HL-60/S4 (cell line): Measurements from ENCODE around the gene MIPEP.
"Not testable (repeated sequence)": the region's sequence is repeated elsewhere in the genome, so short reads cannot be mapped to it uniquely, and the experiment has no call there.

ENCODE experiments used
- in situ Hi-C: fragments of 300-500 bp; cut with MboI; formaldehyde crosslinking; loops from 2 replicates; pipeline ENCODE4 v1.14.3; 2022; ENCODE audit warnings: low sequenced_read_pairs

The MIPEP gene

GRCh38 chr13:23751195-23751594, 138.0 kb downstream of the MIPEP start:
- in situ Hi-C loops, result no loop called here

GRCh38 chr13:23750383-23751121, 138.6 kb downstream of the MIPEP start:
- in situ Hi-C loops, result no loop called here

- in situ Hi-C loops, result no loop called here
Observed at GRCh38 chr13:23749288-23749873, 139.8 kb downstream of the MIPEP start.

GRCh38 chr13:23748109-23748990, 140.8 kb downstream of the MIPEP start:
- in situ Hi-C loops, result no loop called here

GRCh38 chr13:23746141-23746540, 143.1 kb downstream of the MIPEP start:
- in situ Hi-C loops, result not testable (repeated sequence)

GRCh38 chr13:23744315-23744714, 144.9 kb downstream of the MIPEP start:
- in situ Hi-C loops, result no loop called here

GRCh38 chr13:23743278-23744076, 145.7 kb downstream of the MIPEP start:
- in situ Hi-C loops, result no loop called here

- in situ Hi-C loops, result no loop called here
Observed at GRCh38 chr13:23741879-23742510, 147.2 kb downstream of the MIPEP start.

- in situ Hi-C loops, result no loop called here
Observed at GRCh38 chr13:23740002-23740401, 149.2 kb downstream of the MIPEP start.

GRCh38 chr13:23739596-23739995, 149.6 kb downstream of the MIPEP start:
- in situ Hi-C loops, result no loop called here

GRCh38 chr13:23736541-23736940, 152.7 kb downstream of the MIPEP start:
- in situ Hi-C loops, result no loop called here

- in situ Hi-C loops, result no loop called here
Observed at GRCh38 chr13:23735329-23735728, 153.9 kb downstream of the MIPEP start.

- in situ Hi-C loops, result no loop called here
Observed at GRCh38 chr13:23731709-23732108, 157.5 kb downstream of the MIPEP start.

- in situ Hi-C loops, result no loop called here
Observed at GRCh38 chr13:23730251-23730650, 158.9 kb downstream of the MIPEP start.

- in situ Hi-C loops, result no loop called here
Observed at GRCh38 chr13:23729531-23729930, 159.7 kb downstream of the MIPEP start.

GRCh38 chr13:23728807-23729206, 160.4 kb downstream of the MIPEP start:
- in situ Hi-C loops, result no loop called here

- in situ Hi-C loops, result no loop called here
Observed at GRCh38 chr13:23725922-23726321, 163.3 kb downstream of the MIPEP start.

- in situ Hi-C loops, result no loop called here
Observed at GRCh38 chr13:23724196-23724970, 164.8 kb downstream of the MIPEP start.

GRCh38 chr13:23723471-23723870, 165.7 kb downstream of the MIPEP start:
- in situ Hi-C loops, result no loop called here
